Activated effector memory CD4-positive, alpha-beta T cell treated with Interleukin-2 at 50 U/mL for 16 hours (primary cell): ENCODE results near the gene EIF3F.

ENCODE experiments used
- DNase-seq: peaks from one replicate; pipeline ENCODE4 v3.0.0-alpha.2; 2020

The EIF3F gene

DNA sequence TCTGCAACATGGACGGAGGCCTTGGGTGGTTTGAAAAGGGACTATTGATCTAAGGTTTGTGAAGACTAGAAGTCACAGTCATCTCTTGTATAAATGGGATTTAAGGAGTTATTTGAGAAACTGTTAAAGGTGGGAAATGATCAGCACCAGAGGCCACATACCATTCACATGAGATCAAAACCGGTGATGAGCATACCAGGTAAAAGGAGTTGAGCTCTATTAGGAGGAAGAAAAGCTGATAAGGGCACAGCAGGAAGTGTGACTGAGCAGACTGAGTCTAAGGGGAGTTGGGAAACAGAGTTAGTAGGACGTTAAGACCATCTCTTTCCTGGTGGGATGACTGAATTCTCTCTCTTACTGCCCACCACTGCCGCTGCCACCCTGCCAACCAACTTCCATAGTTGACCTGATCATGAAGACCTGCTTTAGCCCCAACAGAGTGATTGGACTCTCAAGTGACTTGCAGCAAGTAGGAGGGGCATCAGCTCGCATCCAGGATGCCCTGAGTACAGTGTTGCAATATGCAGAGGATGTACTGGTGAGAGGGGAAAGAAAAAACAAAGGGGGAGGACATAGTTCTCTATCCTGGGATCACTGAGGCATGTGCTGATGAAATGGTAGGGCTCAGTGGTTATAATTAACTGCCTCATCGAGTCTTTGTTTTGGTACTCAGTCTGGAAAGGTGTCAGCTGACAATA, 7.6 kb downstream of the EIF3F start:
- DNase-seq: no peak

DNA sequence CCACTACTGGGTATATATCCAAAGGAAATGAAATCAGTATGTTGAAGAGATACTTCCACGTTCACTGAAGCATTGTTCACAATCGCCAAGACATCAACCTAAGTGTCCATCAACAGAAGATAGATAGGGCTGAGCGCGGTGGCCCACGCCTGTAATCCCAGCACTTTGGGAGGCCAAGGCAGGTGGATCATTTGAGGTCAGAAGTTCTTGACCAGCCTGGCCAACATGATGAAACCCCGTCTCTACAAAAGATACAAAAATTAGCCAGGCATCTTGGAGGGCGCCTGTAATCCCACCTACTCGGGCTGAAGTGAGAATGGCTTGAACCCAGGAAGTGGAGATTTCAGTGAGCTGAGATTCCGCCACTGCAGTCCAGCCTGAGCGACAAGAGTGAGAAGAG, 12.7 kb downstream of the EIF3F start:
- no peak for DNase-seq

DNA sequence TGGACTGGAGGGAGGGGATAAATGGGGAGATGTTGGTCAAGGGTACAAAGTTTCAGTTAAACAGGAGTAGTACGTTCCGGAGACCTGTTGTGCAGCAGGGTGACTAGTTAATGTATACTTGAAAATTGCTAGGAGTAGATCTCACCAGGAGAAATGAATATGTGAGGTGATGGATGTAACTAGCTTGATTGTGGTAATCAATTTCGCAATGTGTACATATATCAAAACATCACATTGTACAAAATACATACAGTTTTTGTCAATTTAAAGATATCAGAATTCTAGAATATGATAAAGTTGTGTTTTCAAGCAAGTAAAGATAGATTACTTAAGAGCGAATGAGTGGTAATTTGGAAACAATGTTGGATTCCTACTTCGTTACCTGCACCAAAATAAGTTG, 13.3 kb downstream of the EIF3F start:
- no peak for DNase-seq

DNA sequence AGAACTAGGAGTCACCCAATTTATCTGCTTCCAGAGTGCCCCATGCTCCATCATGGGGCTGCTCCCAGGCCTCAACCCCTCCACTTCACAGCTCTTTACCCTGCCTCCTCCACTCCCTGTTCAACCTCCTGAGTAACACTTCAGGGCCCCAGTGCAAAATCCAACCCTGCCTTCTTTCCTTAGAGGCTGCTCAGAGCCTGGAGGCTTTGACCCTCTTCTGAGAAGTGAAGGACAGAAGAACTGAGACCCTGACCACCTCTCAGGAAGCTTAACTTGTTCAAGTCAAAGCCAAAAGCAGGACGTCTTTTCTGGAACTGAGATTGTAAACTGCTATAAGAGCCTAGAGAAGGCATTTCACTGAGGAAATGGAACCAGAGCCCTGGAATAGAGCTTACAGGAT, 15.5 kb downstream of the EIF3F start:
- no peak for DNase-seq

DNA sequence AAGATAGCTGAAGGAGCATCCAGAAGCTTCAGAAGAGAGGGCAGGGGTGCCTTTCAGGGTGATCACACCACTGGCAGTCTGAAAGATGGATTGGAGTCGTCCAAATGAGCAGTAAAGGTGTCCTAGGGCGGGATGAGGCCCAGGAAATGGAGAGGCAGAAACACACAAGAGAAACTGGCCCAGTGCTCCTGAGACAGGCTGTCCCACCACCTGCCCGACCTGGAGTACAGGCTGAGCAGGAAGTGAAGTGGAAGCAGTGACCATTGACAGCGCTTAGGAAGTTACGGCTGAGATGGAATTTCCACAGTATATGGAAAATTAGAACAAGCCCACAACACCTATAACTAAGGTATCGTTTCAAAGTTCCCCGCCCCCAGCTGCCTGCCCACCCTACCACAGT, 16.1 kb downstream of the EIF3F start:
- DNase-seq: no peak

DNA sequence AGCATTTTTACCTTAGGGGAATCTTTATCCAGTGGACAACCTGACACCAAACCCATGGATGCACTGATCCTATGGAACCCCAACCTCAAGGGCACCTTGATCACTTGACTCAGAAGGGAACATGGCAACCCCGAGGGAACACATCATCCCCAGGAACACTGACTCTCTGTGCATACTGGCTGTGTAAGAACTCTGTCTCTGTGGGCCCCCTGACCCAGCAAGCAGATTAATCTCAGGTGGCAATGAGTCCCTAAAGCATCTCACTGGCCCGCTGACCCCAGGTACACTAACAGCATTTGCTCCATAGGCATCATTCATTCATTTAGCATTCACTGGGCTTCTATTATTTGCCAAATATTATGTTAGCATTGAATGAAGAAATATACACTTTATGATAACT, 16.9 kb downstream of the EIF3F start:
- no peak for DNase-seq

DNA sequence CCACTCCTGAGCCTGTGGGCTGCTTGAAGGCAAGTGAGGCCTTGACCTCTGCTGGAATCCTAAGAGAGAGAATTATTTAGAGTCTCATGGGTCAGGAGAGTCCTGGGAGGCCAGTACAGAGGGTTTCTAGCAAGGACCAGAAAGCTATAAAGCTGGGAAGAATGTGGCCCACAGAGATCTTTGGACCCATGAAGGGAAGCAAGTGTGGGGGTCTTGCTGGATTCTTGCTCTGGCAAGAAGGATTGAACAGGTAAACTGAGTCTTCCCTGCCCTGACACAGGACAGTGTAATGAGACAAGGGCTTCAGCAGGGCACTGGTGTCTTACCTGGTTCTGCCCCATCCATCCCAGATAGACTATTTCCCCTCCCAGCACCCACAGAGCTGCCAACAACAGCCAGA, 18.4 kb downstream of the EIF3F start:
- no peak for DNase-seq

DNA sequence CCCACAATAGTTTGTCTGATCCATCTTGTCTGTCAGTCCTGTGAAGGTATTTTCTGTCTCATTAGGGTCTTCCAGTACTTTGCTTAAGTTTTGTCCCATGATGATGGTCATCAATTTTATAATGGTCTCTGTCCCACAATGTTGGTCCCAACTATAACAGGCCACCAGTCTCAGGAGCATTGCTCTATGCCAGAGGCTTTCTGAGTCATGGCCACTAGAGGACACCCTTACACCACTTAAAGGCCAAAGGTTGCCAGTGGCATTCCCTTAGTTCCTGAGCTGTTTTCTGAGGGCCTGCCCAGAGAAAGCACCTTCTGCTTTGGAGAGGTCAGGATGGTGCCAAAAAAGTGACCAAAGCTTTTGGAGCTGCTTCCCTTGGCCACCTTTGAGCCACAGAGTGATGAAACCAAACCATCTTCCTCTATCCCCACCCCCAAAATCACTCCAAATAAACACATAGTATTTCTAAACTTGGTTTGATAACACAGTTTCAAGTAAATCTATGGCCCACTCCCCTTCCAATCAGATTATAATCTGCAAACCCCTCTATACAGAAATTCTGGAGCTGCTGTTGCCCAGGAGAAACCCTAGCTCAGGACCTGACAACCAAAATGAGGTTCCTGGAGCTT, 19.3 kb downstream of the EIF3F start:
- peak; percentile 13 for DNase-seq

DNA sequence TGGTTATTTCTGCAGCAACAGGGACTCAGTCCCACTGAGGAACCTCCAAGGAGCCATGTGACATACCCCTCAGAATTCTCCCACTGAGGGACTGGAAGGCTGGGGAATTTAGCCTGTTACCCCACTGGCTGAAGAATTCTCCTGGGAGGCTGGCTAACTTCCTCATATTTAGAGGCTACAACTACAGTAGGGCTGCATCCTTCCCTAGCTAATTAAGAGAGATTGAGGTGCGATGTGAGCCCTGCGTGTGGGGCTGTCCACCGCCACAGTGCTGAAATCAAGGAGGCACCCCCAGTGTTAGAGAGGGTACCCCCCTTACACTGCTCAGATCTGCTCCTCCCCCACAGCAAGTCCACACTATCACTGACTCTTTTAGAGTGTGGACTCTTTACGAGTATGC, 21.1 kb downstream of the EIF3F start:
- DNase-seq: no peak

DNA sequence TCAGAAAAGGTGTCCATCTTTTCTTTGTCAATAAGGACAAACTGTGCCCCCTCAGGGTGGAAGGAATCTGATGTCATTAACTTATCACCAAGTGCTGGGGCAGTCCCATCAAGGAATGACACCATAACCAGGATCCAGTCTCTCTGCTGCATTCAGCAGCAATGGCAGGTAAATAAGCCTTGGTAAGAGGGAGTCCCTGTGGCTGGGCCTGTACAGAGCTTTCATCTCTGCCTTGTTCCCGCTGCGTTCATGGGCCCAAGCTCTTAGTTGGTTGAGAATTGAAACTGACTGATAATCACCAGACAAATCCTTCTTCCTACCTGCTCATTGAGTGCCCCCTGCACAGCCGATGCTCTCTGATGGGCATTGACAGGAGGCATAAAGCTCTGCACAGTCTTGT, 22.7 kb downstream of the EIF3F start:
- no peak for DNase-seq

DNA sequence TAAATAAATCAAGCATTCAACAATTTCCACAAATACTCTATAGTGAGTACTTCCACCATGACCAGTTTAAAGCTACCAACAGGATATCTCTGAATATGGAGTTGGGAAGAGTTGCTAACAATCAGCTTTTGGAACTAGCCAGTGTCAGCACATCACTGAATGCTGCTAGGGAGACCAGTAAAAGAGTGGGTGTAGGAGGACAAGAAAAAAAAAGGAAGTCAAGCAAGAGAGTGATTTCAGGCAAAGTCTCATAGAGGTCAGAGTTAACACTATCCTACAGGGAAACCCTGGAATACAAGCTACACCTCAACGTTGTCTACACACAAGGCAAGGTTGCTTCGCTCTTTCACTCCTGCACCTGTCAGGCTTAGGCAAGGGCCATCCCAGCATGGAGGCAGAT, 24.2 kb downstream of the EIF3F start:
- DNase-seq: no peak

DNA sequence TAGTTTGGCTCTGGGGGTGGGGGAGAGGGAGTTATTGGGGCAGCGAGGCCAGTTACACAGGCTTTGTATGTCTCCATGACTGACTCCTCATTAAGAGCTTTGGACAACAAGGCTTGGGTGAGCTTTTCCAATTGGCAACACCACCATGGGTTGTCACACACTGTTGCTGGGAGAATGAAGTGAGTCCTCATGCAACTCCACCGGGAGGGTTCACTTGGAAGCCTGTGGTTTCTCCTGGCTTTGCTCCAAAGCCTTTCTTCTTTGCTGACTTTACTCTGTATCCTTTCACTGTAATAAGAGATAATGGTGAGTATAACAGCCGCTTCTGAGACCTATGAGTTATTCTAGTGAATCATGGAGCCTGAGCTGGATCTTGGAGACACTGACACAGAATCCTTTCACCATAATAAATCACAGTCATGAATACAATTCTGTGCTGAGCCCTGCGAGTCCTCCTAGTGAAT, 24.9 kb downstream of the EIF3F start:
- no peak for DNase-seq

DNA sequence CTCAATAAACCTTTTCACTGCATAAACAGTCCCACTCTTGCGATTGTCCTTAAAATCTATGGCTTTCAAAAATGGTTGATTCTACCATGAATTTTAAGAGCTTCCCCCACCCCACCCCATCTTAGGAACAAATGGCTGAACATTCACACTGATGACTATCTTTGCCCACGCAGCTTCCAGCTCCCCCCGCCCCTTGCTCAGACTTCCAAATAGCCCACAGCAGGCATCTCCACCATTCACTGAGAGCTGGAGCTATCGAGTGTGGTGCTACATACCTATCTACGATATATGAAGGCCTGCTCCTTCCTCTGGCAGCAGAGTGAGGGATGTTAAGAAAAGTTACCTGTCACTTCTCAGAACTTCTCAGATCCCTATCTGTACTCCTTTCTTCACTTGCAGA, 26.7 kb downstream of the EIF3F start:
- no peak for DNase-seq

DNA sequence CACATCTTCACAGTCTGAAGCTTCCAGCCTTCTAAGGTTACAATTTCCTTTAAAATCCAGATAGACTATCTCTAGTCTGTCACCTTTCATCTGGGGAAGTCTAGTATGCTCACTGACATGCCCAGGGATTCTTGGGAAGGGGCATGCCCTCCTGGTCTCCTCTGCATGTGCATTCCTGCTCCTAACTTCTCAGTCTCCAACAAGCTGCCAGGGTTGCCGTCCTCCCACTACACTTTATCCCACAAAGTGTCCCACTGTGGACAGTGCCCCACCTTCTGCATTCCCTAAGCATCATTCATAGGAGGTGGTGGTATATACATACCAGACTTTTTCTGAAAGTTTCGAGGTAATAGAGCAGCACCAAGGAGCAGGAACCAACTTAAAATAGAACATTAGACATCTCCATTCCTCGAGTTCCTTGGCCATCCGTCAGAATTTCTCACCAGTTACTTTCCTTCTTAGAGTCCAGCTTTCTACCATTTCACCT, 28.7 kb downstream of the EIF3F start:
- DNase-seq: no peak

DNA sequence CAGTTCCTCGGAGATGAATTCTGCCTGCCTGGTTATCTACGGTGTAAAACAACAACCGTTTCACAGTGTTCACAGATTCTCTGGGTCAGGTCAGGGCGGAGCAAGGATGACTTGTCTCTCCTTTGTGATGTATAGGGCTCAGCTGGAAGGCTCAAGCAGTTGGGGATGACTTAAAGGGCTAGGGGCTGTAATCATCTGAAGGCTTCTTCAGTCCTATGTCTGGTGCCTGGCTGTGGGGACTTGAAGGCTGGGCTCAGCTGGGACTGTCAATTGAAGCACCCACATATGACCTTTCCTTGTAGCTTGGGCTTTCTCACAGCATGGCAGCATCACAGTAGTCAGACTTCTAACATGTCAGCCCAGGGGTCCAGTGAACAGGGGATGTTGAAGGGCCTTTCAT, 29.3 kb downstream of the EIF3F start:
- no peak for DNase-seq

DNA sequence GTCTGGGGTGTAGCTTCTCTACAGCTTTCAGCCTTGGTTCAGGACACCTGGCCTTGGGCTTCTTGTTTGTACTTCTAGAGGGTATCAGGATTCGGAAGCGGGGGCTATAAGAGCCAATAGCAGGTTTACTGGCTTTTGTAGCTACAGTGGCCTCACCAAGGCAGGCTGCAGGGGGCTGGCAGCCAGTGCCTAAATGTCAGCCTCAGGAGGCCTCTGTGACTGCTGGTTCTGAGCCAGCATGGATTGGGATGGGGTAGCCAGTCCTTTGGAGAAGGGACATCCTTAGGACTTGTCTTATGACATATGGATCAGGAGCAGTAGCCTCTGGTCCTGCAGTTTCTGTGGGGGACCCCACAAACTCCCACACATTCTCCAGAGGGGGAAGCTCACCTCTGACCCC, 29.9 kb downstream of the EIF3F start:
- DNase-seq: no peak

DNA sequence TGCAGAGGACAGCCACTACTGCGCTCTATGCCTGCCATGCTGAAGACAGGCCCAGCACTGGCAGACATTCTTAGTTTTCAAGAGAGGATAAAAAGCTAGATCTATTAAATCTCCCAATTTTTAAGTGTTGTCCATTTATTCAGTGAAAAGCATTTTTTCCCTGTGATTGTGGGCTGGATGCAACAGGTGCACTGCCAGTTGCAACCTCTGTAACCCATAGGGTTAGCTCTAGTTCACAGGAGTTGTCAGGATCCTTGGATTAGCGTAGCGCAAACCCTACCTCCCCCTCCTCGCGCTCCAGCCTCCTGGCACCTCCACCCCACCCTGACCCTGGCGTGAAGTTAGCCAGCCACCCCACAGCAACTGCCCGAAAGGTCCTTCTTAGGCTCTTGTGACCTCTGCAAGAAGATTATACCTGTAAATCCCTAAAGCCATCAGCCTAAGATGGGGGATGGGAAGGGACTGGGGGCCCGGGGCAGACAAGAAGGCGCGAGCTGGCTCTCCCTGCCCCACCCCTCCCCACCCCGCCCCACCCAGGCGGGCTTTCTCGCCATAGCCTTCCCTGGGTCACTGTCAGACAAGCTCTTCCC, 30.9 kb downstream of the EIF3F start:
- no peak for DNase-seq

DNA sequence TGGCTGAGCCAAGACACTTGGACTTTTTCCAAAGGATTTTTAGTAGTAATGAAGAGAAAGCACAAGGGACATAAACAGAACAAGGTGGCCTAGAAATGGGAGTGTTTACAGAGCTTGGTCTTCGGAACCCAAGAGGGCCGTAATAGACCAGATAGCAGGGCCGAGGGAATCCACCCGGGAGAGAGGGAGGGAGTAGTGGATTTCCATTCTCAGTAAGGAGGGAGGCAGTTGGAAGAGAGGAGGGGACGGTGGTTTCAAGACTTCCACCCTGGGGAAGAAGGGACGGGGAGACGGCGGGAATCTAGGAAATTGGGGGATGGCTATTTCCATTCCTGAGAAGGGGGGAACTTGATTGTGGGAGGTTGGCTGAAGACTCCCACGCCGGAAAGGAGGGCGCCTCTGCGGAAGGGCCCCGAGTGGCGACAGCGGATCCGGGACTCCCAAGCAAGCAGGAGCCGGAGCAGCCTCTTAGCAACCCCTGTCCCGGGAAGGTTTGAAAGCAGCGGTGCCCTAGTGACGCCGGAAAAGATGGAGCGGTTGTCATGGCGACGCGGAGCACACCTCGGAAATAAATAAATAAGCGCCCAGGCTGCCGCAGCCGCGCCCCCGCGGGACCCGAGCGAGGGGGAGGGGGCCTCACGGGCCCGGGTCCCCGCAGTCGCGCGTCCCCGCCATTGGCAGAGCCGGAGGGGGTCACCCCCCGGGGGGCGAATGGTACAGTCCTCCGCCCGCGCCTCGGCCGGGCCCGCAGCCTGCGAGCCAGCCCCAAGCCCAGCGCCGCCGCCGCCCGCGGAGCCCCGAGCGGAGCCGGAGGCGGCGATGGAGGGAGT, 31.6 kb downstream of the EIF3F start:
- peak; percentile 60 for DNase-seq

DNA sequence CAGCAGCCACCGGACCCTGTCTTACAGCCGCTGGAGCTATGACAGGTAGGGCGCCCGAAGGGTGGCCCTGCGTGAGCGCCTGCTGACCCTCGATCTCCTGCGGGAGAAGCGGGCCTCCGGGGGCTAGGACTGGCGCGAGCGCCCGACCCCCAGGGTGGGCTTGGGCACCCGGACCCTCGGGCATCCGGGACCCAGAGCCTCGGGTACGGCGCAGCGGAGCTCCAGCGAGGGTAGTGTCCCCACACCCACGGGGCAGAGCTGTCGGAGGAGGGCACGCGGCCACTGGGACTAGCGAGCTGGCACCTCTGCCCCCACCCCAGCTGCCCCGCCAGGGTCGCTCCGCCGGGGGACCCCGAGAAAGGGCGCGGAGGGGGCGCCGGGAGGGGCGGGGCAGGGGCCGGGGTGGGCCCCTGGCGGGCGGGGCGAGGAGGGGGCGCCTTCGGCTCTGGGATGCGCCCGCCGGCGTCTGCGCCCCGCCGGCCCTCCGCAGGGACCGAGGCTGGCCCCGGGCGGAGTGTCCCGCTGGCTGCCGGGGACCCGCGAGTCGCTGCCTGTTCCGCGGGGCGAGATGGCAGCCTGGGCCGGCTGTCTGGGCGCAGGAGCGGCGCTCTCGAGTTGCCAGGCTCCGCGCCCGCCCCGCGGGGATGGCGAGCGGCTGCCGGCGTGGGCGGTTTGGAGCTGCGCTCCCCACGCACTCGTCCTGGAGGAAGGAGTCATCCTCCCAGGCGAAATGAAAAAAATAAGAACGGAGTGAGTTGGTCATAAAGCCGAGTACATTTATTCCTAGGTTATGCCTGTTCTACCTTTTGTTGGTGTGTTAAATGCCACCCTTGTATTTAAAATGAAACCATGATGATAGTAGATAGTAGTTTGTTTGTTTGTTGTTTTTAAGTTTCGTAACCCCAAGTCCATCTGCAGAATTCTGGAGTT, 32.4 kb downstream of the EIF3F start:
- DNase-seq: peak; percentile 9

DNA sequence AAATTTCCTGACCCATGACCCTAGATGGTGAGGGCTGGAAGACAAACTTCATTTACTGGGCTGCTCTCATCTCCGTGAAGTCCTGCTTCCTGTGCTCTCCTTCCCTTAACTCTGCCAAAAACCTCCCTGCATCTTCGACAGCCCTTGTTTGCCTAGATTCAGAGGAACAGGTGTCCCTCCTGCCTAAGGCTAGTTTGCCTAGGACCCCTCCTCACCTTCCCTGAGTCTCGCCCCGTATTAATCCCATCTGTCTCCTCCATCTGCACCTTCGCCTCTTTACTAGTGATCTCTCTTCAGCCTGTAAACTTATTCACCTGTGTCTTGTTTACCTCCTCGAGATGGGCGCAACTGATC, 33.1 kb downstream of the EIF3F start:
- no peak for DNase-seq

DNA sequence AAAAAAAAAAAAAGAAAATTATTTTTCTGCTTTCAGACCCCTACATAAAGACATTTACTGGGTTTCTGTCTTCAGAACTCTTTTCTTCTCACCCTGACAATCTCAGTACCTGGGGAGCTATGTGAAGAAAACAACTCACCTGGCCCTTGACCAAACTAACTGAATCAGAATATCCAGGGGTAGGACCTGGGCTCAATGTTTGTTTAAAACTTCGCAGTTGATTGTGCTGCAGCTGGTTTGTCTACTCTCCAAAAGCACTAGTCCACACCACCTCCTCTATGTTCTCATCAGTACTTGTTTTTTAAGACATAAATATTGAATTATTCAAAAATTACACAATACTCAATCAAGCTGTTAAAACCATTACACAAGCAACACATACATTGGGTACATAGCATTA, 34.8 kb downstream of the EIF3F start:
- no peak for DNase-seq

DNA sequence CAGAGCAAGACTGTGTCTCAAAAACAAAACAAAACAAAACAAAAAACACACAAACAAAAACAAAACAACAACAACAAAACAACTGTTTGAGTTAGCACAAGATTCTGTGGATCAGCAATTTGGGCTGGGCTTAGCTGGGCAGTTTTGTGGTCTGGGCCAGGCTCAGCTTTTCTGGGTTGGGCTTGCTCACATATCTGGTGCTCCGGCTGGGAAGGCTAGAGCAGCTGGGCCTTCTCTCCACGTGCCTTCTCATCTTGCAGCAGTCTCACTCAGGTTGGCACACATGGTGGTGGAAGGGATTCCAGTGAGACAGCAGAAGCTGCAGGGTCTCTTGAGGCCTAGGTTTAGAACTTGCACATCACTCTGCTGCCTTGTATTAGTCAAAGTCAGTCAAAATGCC, 35.7 kb downstream of the EIF3F start:
- no peak for DNase-seq
